PC-3 (cell line): Measurements from ENCODE around the gene PUS10.

ENCODE experiments used
- EZH2 ChIP-seq: fragments of 300-600 bp; sonication (generic); IDR thresholded peaks from one replicate; pipeline ENCODE4 v1.6.1; 2017; ENCODE audit warnings: antibody characterized with exemption, mild to moderate bottlenecking, low read length; ENCODE audit not compliant: unreplicated experiment
- TF ChIP-seq, protein P1 (sequence below): fragments of 300-600 bp; sonication (generic); conservative IDR thresholded peaks from 2 replicates; pipeline ENCODE4 v1.5.1; 2017; ENCODE audit warnings: antibody characterized with exemption, low read depth, mild to moderate bottlenecking, low read length

GRCh38 chr2:60945341-60945740 lies 72.7 kb downstream of the PUS10 start:
- TF ChIP-seq, protein P1, sequence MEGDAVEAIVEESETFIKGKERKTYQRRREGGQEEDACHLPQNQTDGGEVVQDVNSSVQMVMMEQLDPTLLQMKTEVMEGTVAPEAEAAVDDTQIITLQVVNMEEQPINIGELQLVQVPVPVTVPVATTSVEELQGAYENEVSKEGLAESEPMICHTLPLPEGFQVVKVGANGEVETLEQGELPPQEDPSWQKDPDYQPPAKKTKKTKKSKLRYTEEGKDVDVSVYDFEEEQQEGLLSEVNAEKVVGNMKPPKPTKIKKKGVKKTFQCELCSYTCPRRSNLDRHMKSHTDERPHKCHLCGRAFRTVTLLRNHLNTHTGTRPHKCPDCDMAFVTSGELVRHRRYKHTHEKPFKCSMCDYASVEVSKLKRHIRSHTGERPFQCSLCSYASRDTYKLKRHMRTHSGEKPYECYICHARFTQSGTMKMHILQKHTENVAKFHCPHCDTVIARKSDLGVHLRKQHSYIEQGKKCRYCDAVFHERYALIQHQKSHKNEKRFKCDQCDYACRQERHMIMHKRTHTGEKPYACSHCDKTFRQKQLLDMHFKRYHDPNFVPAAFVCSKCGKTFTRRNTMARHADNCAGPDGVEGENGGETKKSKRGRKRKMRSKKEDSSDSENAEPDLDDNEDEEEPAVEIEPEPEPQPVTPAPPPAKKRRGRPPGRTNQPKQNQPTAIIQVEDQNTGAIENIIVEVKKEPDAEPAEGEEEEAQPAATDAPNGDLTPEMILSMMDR = no peak
- TF ChIP-seq EZH2 = no peak
